Urothelium cell line (cell line): ENCODE data around the gene PDLIM5.

Experiments used
- DNase-seq: peaks from one replicate; pipeline ENCODE4 v3.0.0; 2011; ENCODE audit warnings: low spot score, mixed read lengths
- FAIRE-seq: peaks from 2 replicates; lab custom pipeline; 2011; peaks lifted over from hg19 to GRCh38; lab: Jason Lieb, UNC

Gene PDLIM5

DNA sequence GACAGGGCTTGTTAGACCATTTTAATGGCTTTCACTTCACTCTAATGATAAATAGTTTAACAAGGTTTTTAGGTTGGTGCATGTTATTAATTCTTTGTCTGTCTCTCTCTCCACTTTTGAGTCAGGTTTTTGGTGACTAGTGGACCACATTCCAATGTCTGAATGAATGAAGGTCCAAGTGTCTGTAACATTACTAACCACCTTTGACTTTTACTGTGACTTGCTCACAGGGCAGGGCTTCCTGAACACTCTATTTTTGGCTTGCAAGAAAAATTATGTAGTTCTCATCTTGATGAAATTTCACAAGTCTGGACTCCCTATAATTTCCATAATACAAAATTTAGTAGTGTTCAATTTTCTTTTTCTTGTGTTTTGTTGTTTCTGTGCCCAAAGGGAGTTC lies 227.2 kb downstream of the PDLIM5 start:
- FAIRE-seq (no peak), DNase-seq (no peak)

DNA sequence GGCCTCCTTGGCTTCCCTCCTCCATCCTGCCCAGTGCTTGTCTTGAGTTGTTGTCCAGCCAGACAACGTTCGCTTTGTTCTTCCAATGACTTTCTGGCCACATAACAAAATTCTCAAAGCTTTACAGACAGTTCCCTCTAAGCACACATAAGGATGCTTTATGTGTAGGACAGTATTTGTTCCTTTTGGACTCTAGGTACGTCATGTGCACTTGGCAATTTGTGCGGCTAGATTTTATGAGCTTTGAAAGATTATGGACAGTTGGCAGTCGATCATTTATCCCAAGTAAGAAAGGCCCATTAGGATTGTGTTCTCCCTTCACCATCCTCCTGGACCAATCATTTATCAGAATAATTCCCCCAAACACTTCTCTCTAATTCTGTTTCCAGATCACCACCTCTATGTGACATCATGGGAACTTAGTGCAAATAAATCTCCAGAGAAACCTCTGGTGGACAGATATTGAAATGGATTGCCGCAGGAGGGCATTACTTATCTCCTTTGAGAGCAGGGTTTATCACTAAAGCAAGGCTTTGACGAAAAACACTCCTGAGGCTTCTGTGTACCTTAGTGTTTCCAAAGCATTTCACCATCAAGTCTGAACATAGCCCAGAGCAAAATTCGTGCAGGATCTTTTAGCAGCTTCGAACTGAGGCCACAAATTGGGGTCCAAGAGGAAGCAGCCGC lies 228.6 kb downstream of the PDLIM5 start:
- FAIRE-seq (no peak), DNase-seq (no peak)

DNA sequence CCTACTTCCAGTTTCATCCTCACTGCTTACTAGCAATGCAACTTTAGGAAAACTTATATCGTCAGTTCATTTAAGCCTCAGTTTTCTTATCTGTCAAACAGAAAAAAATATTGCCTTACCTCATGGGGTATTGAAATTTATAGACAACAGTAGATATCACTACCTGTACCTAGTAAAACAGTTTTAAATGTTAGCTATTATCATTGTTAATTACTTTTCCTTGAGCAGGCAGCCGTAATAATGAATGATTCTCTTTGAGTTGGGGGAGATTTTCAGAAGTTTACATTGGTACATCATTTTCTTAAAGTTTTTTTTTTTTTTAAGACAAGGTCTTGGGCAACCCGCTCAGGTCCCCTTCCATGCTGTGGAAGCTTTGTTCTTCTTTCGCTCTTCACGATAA lies 234.3 kb downstream of the PDLIM5 start:
- DNase-seq: no peak
- no peak for FAIRE-seq

DNA sequence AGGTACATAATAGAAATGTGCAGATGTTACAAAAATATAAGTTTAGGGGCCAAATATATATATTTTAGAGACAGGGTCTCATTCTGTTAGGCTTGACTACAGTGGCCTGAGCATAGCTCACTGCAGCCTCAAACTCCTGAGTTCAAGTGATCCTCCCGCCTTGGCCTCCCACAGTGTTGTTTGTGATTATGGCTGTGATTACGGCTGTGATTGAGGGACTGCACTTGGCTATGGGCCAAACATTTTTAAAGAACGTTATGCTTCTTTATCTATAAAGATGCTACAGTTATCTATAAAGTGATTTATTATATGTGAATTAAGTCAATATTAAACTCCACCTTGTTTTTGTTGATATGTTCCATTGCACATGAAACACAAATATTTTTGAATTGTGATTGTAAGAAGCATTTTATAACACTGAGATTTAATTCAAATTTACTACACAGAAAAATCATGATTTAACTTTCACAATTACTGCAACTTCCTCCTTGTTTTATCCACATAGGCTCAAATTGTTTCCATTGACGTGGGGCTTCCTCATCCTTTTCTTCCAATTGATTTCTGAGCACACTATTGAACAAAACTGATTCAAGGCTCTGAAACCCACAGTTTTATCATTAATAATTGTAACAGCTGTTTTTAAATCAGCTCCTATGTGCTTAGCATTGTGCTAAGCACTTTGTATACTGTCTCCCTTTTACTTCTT lies 237.6 kb downstream of the PDLIM5 start:
- DNase-seq (no peak), FAIRE-seq (no peak)

DNA sequence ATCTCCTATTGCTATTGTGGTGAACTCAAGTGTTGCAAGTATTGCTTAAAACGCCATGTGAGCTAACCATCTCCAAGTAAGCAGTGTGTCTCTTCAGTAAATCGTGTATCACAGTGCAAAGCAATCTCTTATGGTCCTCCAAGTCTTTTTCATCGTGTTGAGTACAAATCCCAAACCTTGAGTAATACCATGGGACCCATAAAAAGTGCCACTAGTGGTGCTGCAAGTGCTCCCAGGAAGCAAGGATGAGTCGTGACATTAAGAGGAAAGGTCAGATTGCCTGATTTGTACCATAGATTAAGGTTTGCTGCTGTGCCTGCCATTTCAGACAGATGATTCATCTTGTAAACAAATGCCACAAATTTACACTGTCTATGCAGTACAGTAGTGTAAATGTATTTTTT lies 239.1 kb downstream of the PDLIM5 start:
- DNase-seq: no peak
- no peak for FAIRE-seq

DNA sequence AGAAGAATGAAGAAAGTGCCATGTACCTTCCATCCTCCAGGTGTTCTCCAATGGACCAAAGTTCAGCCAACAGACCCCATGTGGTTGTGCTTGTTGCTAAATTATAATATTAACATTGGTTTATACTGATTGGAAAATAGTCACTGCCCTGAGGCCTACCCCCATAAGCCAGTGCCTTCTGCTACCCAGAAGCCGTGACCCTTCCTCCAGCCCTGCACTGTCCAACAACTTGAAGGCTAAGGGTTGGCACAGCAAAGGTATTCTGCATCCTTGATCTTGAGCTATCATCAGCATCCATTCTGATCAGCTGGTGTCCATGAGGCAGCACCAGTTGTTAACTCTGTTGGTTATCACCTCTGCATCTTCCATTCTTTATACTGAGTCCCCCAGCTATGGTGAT lies 239.8 kb downstream of the PDLIM5 start:
- no peak for FAIRE-seq

DNA sequence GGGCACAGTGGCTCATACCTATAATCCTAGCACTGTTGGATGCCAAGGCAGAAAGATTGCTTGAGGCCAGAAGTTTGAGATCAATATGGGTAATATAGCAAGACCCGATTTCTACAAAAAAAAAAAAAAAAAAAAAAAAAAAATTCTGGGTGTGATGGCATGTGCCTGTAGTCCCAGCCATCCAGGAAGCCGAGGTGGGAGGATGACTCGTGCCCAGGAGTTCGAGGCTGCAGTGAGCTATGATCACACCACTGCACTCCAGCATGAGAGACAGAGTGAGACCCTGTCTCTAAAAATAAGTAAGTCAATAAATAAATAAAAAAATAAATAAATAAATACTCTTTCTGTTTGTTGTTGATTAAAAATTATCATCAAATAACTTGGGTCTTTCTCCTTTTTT lies 243.6 kb downstream of the PDLIM5 start:
- FAIRE-seq (no peak), DNase-seq (no peak)

More for the DNA sequence above, 239.8 kb downstream of the PDLIM5 start:
- DNase-seq: no peak

DNA sequence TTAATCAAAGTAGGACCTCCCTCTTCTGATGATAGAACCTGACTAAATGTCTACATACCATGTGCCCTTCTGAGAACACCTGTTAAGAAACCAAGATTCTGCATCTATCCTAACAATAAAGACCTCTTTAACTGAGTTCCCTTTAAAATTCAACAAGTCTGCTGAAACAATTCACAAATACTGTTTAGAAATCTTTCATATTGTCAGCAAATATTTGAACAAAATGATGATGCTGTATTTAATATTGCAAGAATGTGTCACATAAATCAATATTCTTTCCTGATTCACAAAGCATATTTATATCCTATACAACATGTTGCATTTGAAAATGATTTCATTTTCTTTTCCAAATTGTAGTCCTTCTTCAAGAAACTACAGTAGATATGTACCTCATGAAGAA lies 246.4 kb downstream of the PDLIM5 start:
- FAIRE-seq (no peak), DNase-seq (no peak)

DNA sequence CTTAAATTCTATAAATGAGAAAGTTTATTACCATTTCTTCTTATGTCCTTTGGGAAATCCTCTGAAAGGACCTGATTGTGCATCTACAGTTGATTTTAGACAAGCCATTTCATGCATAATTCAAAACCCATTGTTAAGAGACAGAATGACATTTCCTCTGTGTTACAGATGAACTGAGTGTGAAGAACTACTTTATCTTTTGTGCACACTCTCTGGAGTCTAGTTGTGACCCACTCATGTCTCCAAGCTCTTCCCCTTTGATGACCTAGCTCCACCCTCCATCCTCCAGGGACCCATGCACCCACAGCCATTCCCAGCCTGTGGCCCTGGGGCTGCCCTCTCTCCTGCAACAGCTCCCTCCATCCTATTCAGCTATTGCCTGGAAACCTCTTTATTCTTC lies 248.6 kb downstream of the PDLIM5 start:
- FAIRE-seq (no peak), DNase-seq (no peak)

DNA sequence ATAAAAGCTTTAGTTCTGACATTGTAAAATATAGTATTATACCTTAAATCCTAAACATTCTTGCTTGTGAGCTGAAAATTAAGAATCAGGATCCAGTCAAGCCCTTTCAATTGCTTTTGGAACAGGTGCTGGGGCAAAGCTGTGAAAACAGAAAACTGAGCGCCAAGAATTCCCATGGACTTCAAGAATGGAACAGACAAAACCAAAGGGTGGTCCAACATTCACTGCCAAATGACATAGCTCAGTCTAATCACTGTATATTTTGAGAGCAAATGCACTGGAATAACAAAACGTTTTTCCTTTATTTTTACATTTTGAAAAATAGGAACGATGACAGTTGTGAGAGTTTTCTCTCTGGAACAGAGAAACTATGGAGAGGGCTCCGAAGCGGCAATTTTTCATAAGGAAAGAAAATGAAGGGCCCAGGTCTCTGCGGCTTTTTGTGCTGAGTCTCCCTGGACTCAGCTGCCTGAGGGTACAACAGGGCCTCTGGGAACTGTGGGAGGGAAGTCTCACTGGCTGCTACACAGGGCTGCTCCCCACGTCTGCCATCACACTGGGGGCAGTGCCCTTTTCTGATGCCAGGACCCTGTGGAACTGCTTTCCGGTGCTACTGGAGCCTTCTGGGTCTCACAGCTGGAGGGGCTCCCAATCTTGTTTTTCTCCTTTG lies 250.0 kb downstream of the PDLIM5 start:
- DNase-seq (no peak), FAIRE-seq (no peak)

DNA sequence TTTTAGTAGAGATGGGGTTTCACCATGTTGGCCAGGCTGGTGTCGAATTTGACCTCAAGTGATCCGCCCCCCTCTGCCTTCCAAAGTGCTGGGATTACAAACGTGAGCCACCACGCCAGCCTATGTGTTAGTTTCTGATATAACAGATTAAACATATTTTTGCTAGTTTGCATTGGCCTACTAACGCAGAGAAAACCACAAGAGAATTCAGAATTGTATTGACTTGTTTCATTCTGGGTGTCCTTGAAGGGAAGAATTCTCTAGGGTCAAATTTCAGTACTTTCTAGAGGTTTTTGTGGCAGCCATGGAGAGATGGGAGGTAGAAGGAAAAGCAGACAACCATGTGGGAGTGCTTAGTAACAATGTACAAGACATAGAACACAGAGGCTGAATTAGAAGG lies 259.9 kb downstream of the PDLIM5 start:
- no peak for FAIRE-seq
- DNase-seq: no peak

DNA sequence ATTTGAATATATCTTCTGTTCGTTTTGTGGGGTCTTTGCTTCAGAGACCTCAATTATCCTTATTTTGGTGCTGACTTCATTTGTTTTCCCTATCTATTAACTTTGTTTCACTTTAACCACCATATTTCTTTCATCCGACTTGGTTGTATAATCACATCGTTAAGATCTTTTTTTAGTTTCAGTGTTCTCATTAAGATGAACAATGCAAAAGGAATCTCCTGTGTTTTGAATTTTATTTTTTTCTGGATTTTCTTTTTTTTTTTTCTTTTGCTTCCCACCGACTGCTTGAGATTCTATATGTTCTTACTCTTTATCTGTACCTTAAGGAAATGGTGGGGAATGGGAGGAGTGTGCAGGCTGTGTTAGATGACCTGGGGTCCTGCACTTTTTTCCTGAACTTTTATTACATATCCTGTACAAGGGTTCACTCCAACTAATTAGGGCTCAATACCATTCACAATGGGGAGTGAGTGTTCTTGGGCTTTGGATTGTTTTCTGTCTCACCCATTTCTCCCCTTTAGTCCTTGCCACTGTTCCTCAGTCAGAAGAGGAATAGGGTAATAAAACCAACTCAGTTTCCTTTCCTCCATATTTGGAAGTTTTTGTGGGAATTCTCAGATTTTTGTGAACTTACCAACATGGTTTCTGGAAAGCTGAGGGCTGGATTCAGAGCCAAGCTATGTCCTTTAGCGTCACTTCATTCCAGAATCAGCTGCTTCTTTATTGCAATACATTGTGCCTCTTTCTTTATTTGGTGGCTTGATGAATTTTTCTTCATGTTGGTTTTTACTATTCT lies 262.8 kb downstream of the PDLIM5 start:
- DNase-seq (no peak), FAIRE-seq (no peak)

DNA sequence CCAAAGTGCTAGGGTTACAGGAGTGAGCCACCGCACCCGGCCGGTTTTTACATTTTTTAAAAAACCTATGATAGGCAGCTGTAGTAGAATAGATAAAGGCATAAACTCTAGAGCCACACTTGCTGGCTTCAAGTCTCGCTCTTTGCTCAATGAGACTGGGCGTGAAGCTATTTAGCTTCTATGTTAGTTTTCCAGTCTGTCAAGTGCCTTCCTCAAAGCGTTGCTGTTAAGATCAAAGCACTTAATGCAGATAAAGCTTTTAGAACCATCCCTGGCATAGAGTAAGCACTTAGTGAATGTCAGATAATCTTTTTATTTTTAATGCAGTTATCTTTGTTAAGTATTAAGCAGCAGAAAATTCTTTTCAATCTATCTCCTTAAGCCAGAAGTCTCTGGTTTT lies 264.0 kb downstream of the PDLIM5 start:
- DNase-seq (no peak), FAIRE-seq (no peak)
